ENCODE results near the gene CGB8. TPM values are rescaled to one million over a fixed set of nuclear protein-coding genes. Genes with fewer than 3 reads are reported as not detected.

Gene CGB8
- total RNA-seq = not detected in 2 replicates

GRCh38 chr19:49049011-49049410 is at the start of gene CGB8:
CGB8 (minus strand) TSS chr19:49049111; CDS start chr19:49048739, 372 bp downstream.

GRCh38 chr19:49085020-49085867 is 36.3 kb upstream of the CGB8 start, which contains the start of gene SNRNP70:
SNRNP70 (plus strand) TSS chr19:49085451; CDS start chr19:49086415, 964 bp downstream.

DNA sequence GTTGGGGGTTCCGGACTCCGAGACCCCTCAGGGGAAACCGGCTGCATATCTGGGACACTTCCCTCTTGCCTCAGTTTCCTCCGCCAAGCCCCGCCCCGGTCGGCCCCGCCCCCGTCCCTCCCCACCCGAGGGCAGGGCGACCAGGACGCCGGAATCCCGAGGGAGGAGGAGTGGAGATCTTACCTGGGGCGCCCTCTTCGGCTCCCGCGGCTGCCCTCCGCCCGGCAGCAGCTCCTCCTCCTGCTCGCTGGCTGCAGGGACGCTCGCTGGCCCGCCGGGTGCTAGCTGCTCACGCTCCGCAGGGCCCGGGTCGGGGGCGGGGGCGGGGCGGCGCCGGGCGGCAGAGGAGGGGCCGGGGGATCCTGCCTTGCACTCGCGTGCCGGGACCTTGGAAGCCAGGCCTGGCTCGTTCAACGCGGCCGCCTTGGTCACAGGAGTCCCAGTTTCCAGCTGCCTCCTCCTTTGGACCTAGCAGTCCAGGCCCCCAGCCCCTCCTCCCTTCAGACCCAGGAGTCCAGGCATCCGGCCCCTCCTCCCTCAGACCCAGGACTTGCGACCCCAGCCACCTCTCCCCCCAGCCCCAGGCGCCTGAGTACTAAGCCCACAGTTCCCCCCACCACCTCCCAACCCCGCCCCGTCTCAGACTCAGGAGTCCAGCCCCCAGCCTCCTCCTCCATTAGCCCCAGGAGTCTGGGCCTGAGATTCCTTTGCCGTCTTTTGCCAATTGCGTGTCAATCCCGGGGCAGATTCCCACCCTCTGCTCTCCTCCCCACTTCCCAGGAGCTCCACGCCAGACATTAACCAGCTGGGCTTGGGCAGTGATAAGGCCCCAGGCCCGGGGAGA is 16.1 kb upstream of the CGB8 start, which contains the start of gene NTF4:
Gene NTF4 (minus strand): TSS at position 51 of the 844 bp plus-strand sequence. CDS start 2,821 bp downstream, outside the sequence.

GRCh38 chr19:49057636-49058234 is 8.8 kb upstream of the CGB8 start, which contains the start of gene CGB7:
CGB7 (minus strand) TSS chr19:49057749; CDS start chr19:49055375, 2,374 bp downstream.

DNA sequence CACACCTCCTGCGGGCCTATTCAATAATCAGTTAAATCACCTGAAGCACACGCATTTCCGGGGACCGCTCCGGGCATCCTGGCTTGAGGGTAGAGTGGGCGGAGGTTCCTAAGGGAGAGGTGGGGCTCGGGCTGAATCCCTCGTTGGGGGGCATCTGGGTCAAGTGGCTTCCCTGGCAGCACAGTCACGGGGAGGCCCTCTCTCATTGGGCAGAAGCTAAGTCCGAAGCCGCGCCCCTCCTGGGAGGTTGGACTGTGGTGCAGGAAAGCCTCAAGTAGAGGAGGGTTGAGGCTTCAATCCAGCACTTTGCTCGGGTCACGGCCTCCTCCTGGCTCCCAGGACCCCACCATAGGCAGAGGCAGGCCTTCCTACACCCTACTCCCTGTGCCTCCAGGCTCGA is 5.4 kb downstream of the CGB8 start, which contains the start of gene CGB5:
Gene CGB5 (plus strand): TSS at position 301 of the 400 bp plus-strand sequence. CDS start 362 bp downstream, outside the sequence.

DNA sequence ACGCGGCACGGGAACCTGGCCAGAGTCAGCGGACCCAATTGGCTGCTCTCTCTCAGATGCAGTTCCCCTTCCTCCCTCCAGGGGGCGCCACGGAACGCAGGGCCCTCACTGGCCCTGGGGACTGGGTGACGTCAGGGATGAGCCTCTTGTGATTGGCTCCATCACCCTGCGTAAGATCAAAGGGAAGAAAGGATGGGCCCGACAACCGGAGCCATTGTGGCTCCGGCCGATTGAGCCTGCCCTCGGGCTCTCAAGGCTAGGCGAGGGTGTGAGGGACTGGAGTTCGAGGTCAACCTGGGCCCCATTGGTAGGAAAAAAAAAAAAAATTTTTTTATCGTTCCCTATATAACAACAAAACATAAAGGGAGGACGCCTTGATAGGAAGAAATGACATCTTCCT is 12.1 kb downstream of the CGB8 start, which contains the start of gene CGB1:
Gene CGB1 (minus strand): TSS at position 81 of the 400 bp plus-strand sequence. CDS start 184 bp downstream, outside the sequence.

DNA sequence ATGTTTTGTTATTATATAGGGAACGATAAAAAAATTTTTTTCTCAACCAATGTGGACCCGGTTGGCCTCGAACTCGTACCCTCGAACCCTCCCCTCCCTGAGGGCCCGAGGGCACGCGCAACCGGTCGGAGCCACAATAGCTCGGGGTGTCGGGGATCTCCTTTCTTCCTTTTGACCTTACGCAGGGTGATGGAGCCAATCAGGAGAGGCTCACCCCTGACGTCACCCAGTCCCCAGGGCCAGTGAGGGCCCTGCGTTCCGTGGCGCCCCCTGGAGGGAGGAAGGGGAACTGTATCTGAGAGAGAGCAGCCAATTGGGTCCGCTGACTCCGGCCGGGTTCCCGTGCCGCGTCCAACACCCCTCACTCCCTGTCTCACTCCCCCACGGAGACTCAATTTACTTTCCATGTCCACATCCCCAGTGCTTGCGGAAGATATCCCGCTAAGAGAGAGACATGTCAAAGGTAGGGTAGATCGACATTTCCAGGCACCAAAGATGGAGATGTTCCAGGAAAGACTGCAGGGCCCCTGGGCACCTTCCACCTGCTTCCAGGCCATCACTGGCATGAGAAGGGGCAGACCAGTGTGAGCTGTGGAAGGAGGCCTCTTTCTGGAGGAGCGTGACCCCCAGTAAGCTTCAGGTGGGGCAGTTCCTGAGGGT is 17.1 kb downstream of the CGB8 start, which contains the start of gene CGB2:
Gene CGB2 (plus strand): TSS at position 249 of the 660 bp plus-strand sequence. CDS start 206 bp downstream, at position 455.

GRCh38 chr19:49024233-49024632 is 24.7 kb downstream of the CGB8 start, which contains the start of gene CGB3:
CGB3 (minus strand) TSS chr19:49024333; CDS start chr19:49023971, 362 bp downstream.

GRCh38 chr19:49017041-49017665 is 31.8 kb downstream of the CGB8 start, which contains the start of gene LHB:
LHB (minus strand) TSS chr19:49017091; CDS start chr19:49017081, 10 bp downstream.

Other genes starting within 250 kb of the CGB8 start
- gene BCAT2, start 238.1 kb downstream of the CGB8 start, total RNA-seq = 65.0 and 83.0 TPM in 2 replicates
- 2.3 and 8.2 TPM in 2 replicates for gene HSD17B14, start 212.6 kb downstream of the CGB8 start, total RNA-seq
- gene PLEKHA4, start 180.5 kb downstream of the CGB8 start, total RNA-seq = 24.3 and 32.3 TPM in 2 replicates
- gene PPP1R15A, start 176.7 kb downstream of the CGB8 start, total RNA-seq = 35.1 and 39.8 TPM in 2 replicates
- not detected in 2 replicates for gene TULP2, start 150.4 kb downstream of the CGB8 start, total RNA-seq
- gene NUCB1, start 148.8 kb downstream of the CGB8 start, total RNA-seq = 188 and 245 TPM in 2 replicates
- not detected in 2 replicates for gene DHDH, start 115.4 kb downstream of the CGB8 start, total RNA-seq
- 189 and 226 TPM in 2 replicates for gene BAX, start 94.2 kb downstream of the CGB8 start, total RNA-seq
- gene FTL, start 83.8 kb downstream of the CGB8 start, total RNA-seq = 3,594 and 3,702 TPM in 2 replicates
- 38.1 and 43.8 TPM in 2 replicates for gene GYS1, start 55.8 kb downstream of the CGB8 start, total RNA-seq
- 336 and 350 TPM in 2 replicates for gene RUVBL2, start 55.2 kb downstream of the CGB8 start, total RNA-seq
- gene LHB, start 32.0 kb downstream of the CGB8 start, total RNA-seq = not detected in 2 replicates
- gene CGB3, start 24.8 kb downstream of the CGB8 start, total RNA-seq = not detected in 2 replicates
- gene CGB2, start 17.2 kb downstream of the CGB8 start, total RNA-seq = not detected in 2 replicates
- gene CGB1, start 12.2 kb downstream of the CGB8 start, total RNA-seq = not detected in 2 replicates
- not detected in 2 replicates for gene CGB5, start 5.3 kb downstream of the CGB8 start, total RNA-seq
- 0.29 and 0.53 TPM in 2 replicates for gene CGB7, start 8.6 kb upstream of the CGB8 start, total RNA-seq
- gene NTF4, start 15.7 kb upstream of the CGB8 start, total RNA-seq = not detected in 2 replicates
- gene KCNA7, start 23.6 kb upstream of the CGB8 start, total RNA-seq = not detected in 2 replicates
- gene SNRNP70, start 36.3 kb upstream of the CGB8 start, total RNA-seq = 165 and 195 TPM in 2 replicates
- 16.5 and 21.0 TPM in 2 replicates for gene LIN7B, start 65.3 kb upstream of the CGB8 start, total RNA-seq
- 2.3 and 6.3 TPM in 2 replicates for gene C19orf73, start 70.0 kb upstream of the CGB8 start, total RNA-seq
- gene PPFIA3, start 70.4 kb upstream of the CGB8 start, total RNA-seq = 1.2 and 1.8 TPM in 2 replicates
- gene HRC, start 106.3 kb upstream of the CGB8 start, total RNA-seq = not detected in 2 replicates
- gene TRPM4, start 108.7 kb upstream of the CGB8 start, total RNA-seq = 18.5 and 19.0 TPM in 2 replicates